Measurements from ENCODE around the gene ZNG1F.
"Not testable (repeated sequence)": the region's sequence is repeated elsewhere in the genome, so short reads cannot be mapped to it uniquely, and the experiment has no call there.

The ZNG1F gene

GRCh38 chr9:41189217-41189616, at the start of gene ZNG1F:
TSS of gene ZNG1F (minus strand) at chr9:41189317. CDS start at chr9:41189258, 59 bp downstream.
- DNase-seq: not testable (repeated sequence)

GRCh38 chr9:41237110-41237749, 48.1 kb upstream of the ZNG1F start:
- DNase-seq: not testable (repeated sequence)

GRCh38 chr9:41236486-41237109, 47.5 kb upstream of the ZNG1F start:
- DNase-seq: not testable (repeated sequence)

- not testable (repeated sequence) for DNase-seq
Observed at GRCh38 chr9:41234811-41235805, 46.0 kb upstream of the ZNG1F start.

- DNase-seq: not testable (repeated sequence)
Observed at GRCh38 chr9:41234221-41234620, 45.1 kb upstream of the ZNG1F start.

- DNase-seq: not testable (repeated sequence)
Observed at GRCh38 chr9:41232326-41232725, 43.2 kb upstream of the ZNG1F start.

GRCh38 chr9:41230418-41230817, 41.3 kb upstream of the ZNG1F start:
- DNase-seq: not testable (repeated sequence)

- DNase-seq: no peak
Observed at GRCh38 chr9:41229408-41230401, 40.6 kb upstream of the ZNG1F start.

- DNase-seq: not testable (repeated sequence)
Observed at GRCh38 chr9:41219831-41220230, 30.7 kb upstream of the ZNG1F start.

- not testable (repeated sequence) for DNase-seq
Observed at GRCh38 chr9:41188439-41188838, 678 bp downstream of the ZNG1F start.

GRCh38 chr9:41174994-41175393, 14.1 kb downstream of the ZNG1F start:
- DNase-seq: not testable (repeated sequence)

GRCh38 chr9:41150116-41150515, 39.0 kb downstream of the ZNG1F start:
- not testable (repeated sequence) for DNase-seq

GRCh38 chr9:41141878-41142277, 47.2 kb downstream of the ZNG1F start:
- DNase-seq: not testable (repeated sequence)

GRCh38 chr9:41128581-41128980, 60.5 kb downstream of the ZNG1F start, which contains the start of gene FOXD4L6:
TSS of gene FOXD4L6 (minus strand) at chr9:41128681. CDS start at chr9:41128383, 298 bp downstream.
- DNase-seq: not testable (repeated sequence)

GRCh38 chr9:41126746-41127446, 62.2 kb downstream of the ZNG1F start:
- not testable (repeated sequence) for DNase-seq

- DNase-seq: not testable (repeated sequence)
Observed at GRCh38 chr9:41125936-41126335, 63.2 kb downstream of the ZNG1F start.

- not testable (repeated sequence) for DNase-seq
Observed at GRCh38 chr9:41125109-41125658, 63.9 kb downstream of the ZNG1F start.

GRCh38 chr9:41124250-41125108, 64.6 kb downstream of the ZNG1F start:
- DNase-seq: not testable (repeated sequence)

- not testable (repeated sequence) for DNase-seq
Observed at GRCh38 chr9:41123812-41124211, 65.3 kb downstream of the ZNG1F start.

GRCh38 chr9:41123396-41123795, 65.7 kb downstream of the ZNG1F start:
- DNase-seq: not testable (repeated sequence)

All from stimulated activated naive CD4-positive, alpha-beta T cell (primary cell).